ENCODE results near the gene DNAJA1.
A peak's percentile ranks its signal among the peaks of the same experiment; 100 is the strongest.

DNAJA1 gene

GRCh38 chr9:33044162-33044673, 19.1 kb downstream of the DNAJA1 start:
- TF ChIP-seq REST (IDR thresholded peaks at IDR 0.05; ENCODE audit: insufficient read depth in 1 of 2, low read depth in 2 of 2, low read length in 2 of 2) (no peak), POLR2AphosphoS5 (IDR thresholded peaks at IDR 0.05; ENCODE audit: low read depth, low read length) (peak; percentile 25), SIN3A (IDR thresholded peaks at IDR 0.05; ENCODE audit: borderline replicate concordance, insufficient read depth, low read length) (0 out of 2 replicates have a peak, but pooled peaks have one; percentile 27), FOXP2 (optimal IDR thresholded peaks at IDR 0.05; ENCODE audit: borderline replicate concordance, extremely low read depth, extremely low read length, insufficient read depth) (peak; percentile 49), TAF1 (IDR thresholded peaks at IDR 0.05; ENCODE audit: borderline replicate concordance, insufficient read depth, low read length) (no peak)

DNA sequence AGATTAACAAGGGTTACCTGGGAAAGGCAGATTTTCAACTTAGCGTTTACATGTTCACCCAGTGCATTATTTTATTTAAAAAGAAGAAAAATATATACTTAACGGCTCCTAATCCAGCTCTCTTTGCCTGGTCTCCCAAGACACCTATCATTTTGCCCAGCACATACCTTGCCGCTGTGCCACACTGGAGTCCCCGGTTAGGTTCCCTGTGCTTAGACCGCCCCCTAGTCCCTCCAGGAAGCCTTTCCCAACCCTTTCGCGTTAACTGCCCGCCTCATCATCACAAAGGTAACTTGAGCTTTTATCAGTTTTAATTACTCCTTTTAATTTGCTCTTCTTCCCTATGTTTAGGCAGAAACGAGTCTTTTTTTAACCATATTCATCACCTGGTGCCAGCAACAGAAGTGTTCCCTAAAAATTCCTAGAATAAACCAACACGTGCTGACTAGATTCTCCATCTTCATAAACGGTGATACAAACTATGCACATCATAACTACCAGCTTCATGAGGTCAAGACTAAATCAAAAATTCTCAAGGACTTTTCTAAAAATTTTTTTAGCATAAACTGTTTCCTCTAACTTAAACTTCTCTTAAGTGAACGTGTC, 19.7 kb downstream of the DNAJA1 start:
- TF ChIP-seq REST (IDR thresholded peaks at IDR 0.05; ENCODE audit: insufficient read depth in 1 of 2, low read depth in 2 of 2, low read length in 2 of 2) = no peak

DNA sequence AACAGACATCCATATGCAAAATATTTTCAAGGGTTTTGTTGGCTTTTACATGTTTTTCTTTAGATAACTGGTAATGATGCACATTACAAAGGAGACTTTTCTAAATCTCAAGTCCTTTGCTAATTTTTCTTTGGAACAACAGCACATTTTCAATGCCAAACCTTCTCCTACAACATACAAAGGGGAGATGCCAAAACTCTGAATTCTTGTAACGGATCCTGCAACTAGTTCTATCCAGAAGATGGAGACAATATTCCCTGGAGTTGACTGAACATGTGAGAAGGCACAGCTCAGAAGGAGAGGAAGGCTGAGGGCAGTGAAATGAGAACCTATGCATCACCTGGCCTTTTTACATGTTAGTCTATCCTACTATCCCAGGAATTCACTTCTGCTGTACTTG, 21.0 kb downstream of the DNAJA1 start:
- TF ChIP-seq POLR2AphosphoS5 (IDR thresholded peaks at IDR 0.05; ENCODE audit: low read depth, low read length) (no peak), TAF1 (IDR thresholded peaks at IDR 0.05; ENCODE audit: borderline replicate concordance, insufficient read depth, low read length) (no peak), FOXP2 (optimal IDR thresholded peaks at IDR 0.05; ENCODE audit: borderline replicate concordance, extremely low read depth, extremely low read length, insufficient read depth) (no peak), REST (IDR thresholded peaks at IDR 0.05; ENCODE audit: insufficient read depth in 1 of 2, low read depth in 2 of 2, low read length in 2 of 2) (no peak), SIN3A (IDR thresholded peaks at IDR 0.05; ENCODE audit: borderline replicate concordance, insufficient read depth, low read length) (no peak)

DNA sequence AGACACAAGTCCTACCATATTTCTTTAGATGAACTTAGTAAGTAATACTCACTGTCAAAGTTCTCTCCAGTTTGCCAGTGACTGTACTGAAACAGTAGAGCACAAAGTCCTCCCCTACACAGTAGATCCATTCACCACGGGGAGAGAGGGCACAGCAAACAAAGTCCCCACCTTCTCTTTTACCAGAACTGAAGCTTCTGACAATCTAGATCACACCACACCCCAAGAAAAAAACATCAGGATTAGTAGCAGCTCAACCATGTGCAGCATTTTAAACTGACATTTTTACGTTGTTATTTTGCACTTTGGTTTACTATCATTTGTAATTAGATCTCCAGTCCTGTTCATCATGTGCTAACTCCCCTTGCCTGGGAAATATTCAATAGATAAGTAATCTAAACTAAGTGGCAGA, 23.0 kb downstream of the DNAJA1 start:
- TF ChIP-seq REST (IDR thresholded peaks at IDR 0.05; ENCODE audit: insufficient read depth in 1 of 2, low read depth in 2 of 2, low read length in 2 of 2) (no peak), SIN3A (IDR thresholded peaks at IDR 0.05; ENCODE audit: borderline replicate concordance, insufficient read depth, low read length) (no peak), POLR2AphosphoS5 (IDR thresholded peaks at IDR 0.05; ENCODE audit: low read depth, low read length) (no peak), TAF1 (IDR thresholded peaks at IDR 0.05; ENCODE audit: borderline replicate concordance, insufficient read depth, low read length) (no peak), FOXP2 (optimal IDR thresholded peaks at IDR 0.05; ENCODE audit: borderline replicate concordance, extremely low read depth, extremely low read length, insufficient read depth) (no peak)

Data from PFSK-1 (cell line).